H1 (cell line): ENCODE measurements around the gene PHC2. TPM values are rescaled to one million over a fixed set of nuclear protein-coding genes. Genes with fewer than 3 reads are reported as not detected.

Experiments used
- KDM5A ChIP-seq: fragments of 200-600 bp; IDR thresholded peaks from 2 replicates; pipeline ENCODE4 v1.7.1; 2012; ENCODE audit warnings: mild to moderate bottlenecking, low read length, inconsistent platforms, mixed read lengths
- SRF ChIP-seq: IDR thresholded peaks from 2 replicates; pipeline ENCODE4 v1.6.1; 2011; ENCODE audit warnings: mild to moderate bottlenecking, low read depth, low read length, moderate library complexity
- polyA plus RNA-seq, 7 experiments: library from polyadenylated mRNA; depleted of rRNA in 3 of 7; stranded (reverse) in 5 of 7; unstranded in 2 of 7; fragments of >200 nt in 5 of 7; fragments of 200-250 nt in 2 of 7; gene quantifications; 1 replicate in 5 of 7; 2 replicates in 1 of 7; 4 replicates in 1 of 7; pipeline versions ENCODE4 v1.2.1 to v1.2.3, GENCODE V29; 2011 to 2013; ENCODE audit warnings: missing spikeins in 2 of 7, mixed read lengths in 2 of 7
- total RNA-seq: library from RNA; stranded (reverse); fragmentation: NEBNext Ultra II Directional; extraction: Animal tissue kit (Norgen Biotek cat#: 25700); gene quantifications from 2 replicates; pipeline ENCODE4 v1.2.1, GENCODE V29; 2021
- TF ChIP-seq, protein P1 (sequence below): IDR thresholded peaks from 2 replicates; pipeline ENCODE4 v1.6.1; 2012; ENCODE audit warnings: inconsistent platforms

PHC2 gene
- total and polyA plus RNA-seq, 2 of the 8 experiments (the other 6 are each of a cell fraction or from before 2014, with no cell fraction given), result 5.6 to 14.2 TPM

DNA sequence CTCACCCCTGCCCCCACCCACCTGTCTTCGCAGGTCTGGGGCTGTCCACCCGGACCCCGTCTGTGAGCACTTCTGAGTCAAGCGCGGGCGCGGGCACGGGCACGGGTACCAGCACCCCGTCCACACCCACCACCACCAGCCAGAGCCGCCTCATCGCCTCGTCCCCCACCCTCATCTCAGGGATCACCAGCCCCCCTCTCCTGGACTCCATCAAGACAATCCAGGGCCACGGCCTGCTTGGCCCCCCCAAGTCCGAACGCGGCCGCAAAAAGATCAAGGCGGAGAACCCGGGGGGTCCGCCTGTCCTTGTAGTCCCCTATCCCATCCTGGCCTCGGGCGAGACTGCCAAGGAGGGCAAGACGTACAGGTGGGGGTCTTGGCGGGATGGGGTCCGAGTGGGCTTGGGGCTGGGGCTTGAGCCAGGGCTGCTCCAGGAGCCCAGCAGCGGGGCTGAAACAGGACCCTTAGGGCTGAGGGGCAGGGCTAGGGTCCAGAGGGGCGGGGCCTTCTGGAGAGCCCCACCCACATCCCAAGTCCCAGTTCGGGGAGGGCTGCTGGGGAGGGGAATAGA, 150.7 kb downstream of the PHC2 start (continued):
- TF ChIP-seq, protein P1, sequence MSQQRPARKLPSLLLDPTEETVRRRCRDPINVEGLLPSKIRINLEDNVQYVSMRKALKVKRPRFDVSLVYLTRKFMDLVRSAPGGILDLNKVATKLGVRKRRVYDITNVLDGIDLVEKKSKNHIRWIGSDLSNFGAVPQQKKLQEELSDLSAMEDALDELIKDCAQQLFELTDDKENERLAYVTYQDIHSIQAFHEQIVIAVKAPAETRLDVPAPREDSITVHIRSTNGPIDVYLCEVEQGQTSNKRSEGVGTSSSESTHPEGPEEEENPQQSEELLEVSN, result no peak
- TF ChIP-seq SRF (no peak), KDM5A (no peak)
- TF ChIP-seq, all 59 proteins: peak for 0
